GM21737 (cell line): ENCODE results near the gene CES5A.
"Not testable (repeated sequence)": the region's sequence is repeated elsewhere in the genome, so short reads cannot be mapped to it uniquely, and the experiment has no call there.

ENCODE experiments used
- ATAC-seq: cut with Tn5 transposase; IDR thresholded peaks from one replicate; pipeline ENCODE4 v1.9.1; 2021; ENCODE audit warnings: mild to moderate bottlenecking, moderate library complexity; ENCODE audit not compliant: unreplicated experiment

Gene CES5A

GRCh38 chr16:55876854-55877253 lies 1.7 kb upstream of the CES5A start:
- ATAC-seq = no peak

- no peak for ATAC-seq
Observed at GRCh38 chr16:55873122-55873521, 2.1 kb downstream of the CES5A start.

GRCh38 chr16:55872130-55872529 lies 3.0 kb downstream of the CES5A start:
- no peak for ATAC-seq

GRCh38 chr16:55871411-55872038 lies 3.6 kb downstream of the CES5A start:
- no peak for ATAC-seq

GRCh38 chr16:55868980-55869379 lies 6.2 kb downstream of the CES5A start:
- ATAC-seq = no peak

GRCh38 chr16:55868137-55868536 lies 7.0 kb downstream of the CES5A start:
- no peak for ATAC-seq

GRCh38 chr16:55861288-55861687 lies 13.9 kb downstream of the CES5A start:
- ATAC-seq = no peak

GRCh38 chr16:55857650-55858049 lies 17.5 kb downstream of the CES5A start:
- not testable (repeated sequence) for ATAC-seq

- no peak for ATAC-seq
Observed at GRCh38 chr16:55856950-55857349, 18.2 kb downstream of the CES5A start.

- no peak for ATAC-seq
Observed at GRCh38 chr16:55853114-55853513, 22.1 kb downstream of the CES5A start.

GRCh38 chr16:55849536-55849935 lies 25.6 kb downstream of the CES5A start:
- ATAC-seq = no peak

- no peak for ATAC-seq
Observed at GRCh38 chr16:55846598-55847346, 28.4 kb downstream of the CES5A start.

GRCh38 chr16:55843105-55843395 lies 32.1 kb downstream of the CES5A start:
- no peak for ATAC-seq

GRCh38 chr16:55842369-55843104 lies 32.6 kb downstream of the CES5A start:
- no peak for ATAC-seq

- no peak for ATAC-seq
Observed at GRCh38 chr16:55839115-55839514, 36.1 kb downstream of the CES5A start.

GRCh38 chr16:55836158-55836611 lies 39.0 kb downstream of the CES5A start:
- no peak for ATAC-seq

GRCh38 chr16:55835581-55835980 lies 39.6 kb downstream of the CES5A start:
- no peak for ATAC-seq

GRCh38 chr16:55835173-55835572 lies 40.0 kb downstream of the CES5A start:
- not testable (repeated sequence) for ATAC-seq

- peak; percentile 70 for ATAC-seq
Observed at GRCh38 chr16:55834049-55834448, 41.1 kb downstream of the CES5A start.

GRCh38 chr16:55832773-55833691 lies 42.1 kb downstream of the CES5A start, which contains the start of gene CES1:
TSS of gene CES1 (minus strand) at chr16:55833096. CDS start at chr16:55833055, 41 bp downstream.
- ATAC-seq = no peak

- no peak for ATAC-seq
Observed at GRCh38 chr16:55832425-55832772, 42.8 kb downstream of the CES5A start.
